Liver (tissue), 9 donors: ENCODE results near the gene LRGUK. TPM values are rescaled to one million over a fixed set of nuclear protein-coding genes. Genes with fewer than 3 reads are reported as not detected.

Experiments
- DNase-seq: peaks from one replicate; pipeline ENCODE4 v3.0.0-alpha.2; 2017; ENCODE audit warnings: low spot score
- H3K27ac ChIP-seq, 2 donors: one replicate each; pipeline ENCODE4 v1.7.0; 2013; ENCODE audit warnings: inconsistent platforms in 2 of 2, low read length in 2 of 2, control low read depth in 1 of 2, low read depth in 1 of 2, mild to moderate bottlenecking in 1 of 2
- H3K27me3 ChIP-seq, 4 donors: one replicate each; pipeline versions ENCODE4 v1.6.1 to v1.7.0; 2013; ENCODE audit warnings: low read length in 3 of 4, inconsistent platforms in 1 of 4, mild to moderate bottlenecking in 1 of 4, moderate library complexity in 1 of 4; ENCODE audit not compliant: control insufficient read depth in 4 of 4, insufficient read depth in 4 of 4
- H3K36me3 ChIP-seq, 4 donors: one replicate each; pipeline versions ENCODE4 v1.6.1 to v1.7.0; 2013; ENCODE audit warnings: low read length in 3 of 4, mild to moderate bottlenecking in 3 of 4, low read depth in 1 of 4, moderate library complexity in 1 of 4; ENCODE audit not compliant: control insufficient read depth in 4 of 4, insufficient read depth in 3 of 4
- H3K4me1 ChIP-seq, 4 donors: one replicate each; pipeline versions ENCODE4 v1.6.1 to v1.7.0; 2013; ENCODE audit warnings: low read length in 3 of 4, mild to moderate bottlenecking in 3 of 4, moderate library complexity in 1 of 4; ENCODE audit not compliant: control insufficient read depth in 4 of 4, insufficient read depth in 4 of 4
- H3K4me3 ChIP-seq, 3 donors: one replicate each; pipeline versions ENCODE4 v1.6.1 to v1.7.0; 2013; ENCODE audit warnings: low read length in 3 of 3, control low read depth in 1 of 3, low read depth in 1 of 3, mild to moderate bottlenecking in 1 of 3
- H3K9ac ChIP-seq, 2 donors: one replicate each; pipeline ENCODE4 v1.7.0; 2013; ENCODE audit warnings: low read length in 2 of 2, mild to moderate bottlenecking in 2 of 2, moderate library complexity in 2 of 2, control low read depth in 1 of 2, low read depth in 1 of 2
- H3K9me3 ChIP-seq, 4 donors: one replicate each; pipeline versions ENCODE4 v1.6.1 to v1.7.0; 2013; ENCODE audit warnings: low read length in 3 of 4; ENCODE audit not compliant: control insufficient read depth in 4 of 4
- FOXA1 ChIP-seq: IDR thresholded peaks from 2 replicates; pipeline ENCODE4 v1.6.1; 2016; ENCODE audit warnings: antibody characterized with exemption
- FOXA2 ChIP-seq: IDR thresholded peaks from 2 replicates; pipeline ENCODE4 v1.6.1; 2016; ENCODE audit warnings: antibody characterized with exemption
- GABPA ChIP-seq, 2 donors: IDR thresholded peaks in 1 of 2; conservative IDR thresholded peaks in 1 of 2; 2 replicates each; pipeline ENCODE4 v1.6.1; 2016; ENCODE audit warnings: antibody characterized with exemption in 2 of 2, mild to moderate bottlenecking in 1 of 2, moderate library complexity in 1 of 2
- HNF4A ChIP-seq, 2 donors: conservative IDR thresholded peaks; 2 replicates each; pipeline ENCODE4 v1.6.1; 2016; ENCODE audit warnings: antibody characterized with exemption in 2 of 2, mild to moderate bottlenecking in 2 of 2
- HNF4G ChIP-seq: IDR thresholded peaks from 2 replicates; pipeline ENCODE4 v1.6.1; 2016; ENCODE audit warnings: antibody characterized with exemption
- JUND ChIP-seq, 2 donors: IDR thresholded peaks; 2 replicates each; pipeline ENCODE4 v1.6.1; 2016; ENCODE audit warnings: antibody characterized with exemption in 2 of 2
- RAD21 ChIP-seq, 2 donors: IDR thresholded peaks; 2 replicates each; pipeline ENCODE4 v1.6.1; 2016; ENCODE audit warnings: antibody characterized with exemption in 2 of 2, mild to moderate bottlenecking in 2 of 2
- RXRA ChIP-seq, 2 donors: IDR thresholded peaks; 2 replicates each; pipeline ENCODE4 v1.6.1; 2017 to 2018; ENCODE audit warnings: antibody characterized with exemption in 2 of 2, mild to moderate bottlenecking in 1 of 2
- SP1 ChIP-seq: IDR thresholded peaks from 2 replicates; pipeline ENCODE4 v1.6.1; 2018; ENCODE audit warnings: antibody characterized with exemption, mild to moderate bottlenecking
- TAF1 ChIP-seq: conservative IDR thresholded peaks from 2 replicates; pipeline ENCODE4 v1.6.1; 2016; ENCODE audit warnings: antibody characterized with exemption, mild to moderate bottlenecking
- YY1 ChIP-seq: IDR thresholded peaks from 2 replicates; pipeline ENCODE4 v1.6.1; 2016; ENCODE audit warnings: antibody characterized with exemption, mild to moderate bottlenecking
- WGBS: extraction: QIAGEN DNeasy Blood & Tissue Kit; methylation state at CpG from one replicate; pipeline ENCODE4 v1.1.7; 2013; 5-methylcytosine and 5-hydroxymethylcytosine counted together
- polyA plus RNA-seq, 2 donors: library from polyadenylated mRNA; stranded (reverse) in 1 of 2; unstranded in 1 of 2; fragments of 200-250 nt in 1 of 2; fragments of >200 nt in 1 of 2; fragmentation: Nextera tagmentation in 1 of 2; extraction: Ambion mirVana in 1 of 2; gene quantifications; one replicate each; pipeline versions ENCODE4 v1.2.1 to v1.2.3, GENCODE V29; 2013 to 2015
- total RNA-seq, 2 donors: library from RNA; depleted of rRNA; stranded (reverse); fragments of >200 nt; gene quantifications; one replicate each; pipeline ENCODE4 v1.2.3, GENCODE V29; 2014
- TF ChIP-seq, protein P1 (sequence below): IDR thresholded peaks from 2 replicates; pipeline ENCODE4 v1.6.1; 2016; ENCODE audit warnings: antibody characterized with exemption
- TF ChIP-seq, protein P2 (sequence below): IDR thresholded peaks from 2 replicates; pipeline ENCODE4 v1.6.1; 2016; ENCODE audit warnings: antibody characterized with exemption, mild to moderate bottlenecking
- donor health status: healthy.
- donor health status: healthy.
- donor health status: healthy.
- donor health status: healthy.
- donor health status: healthy.

The LRGUK gene
- total and polyA plus RNA-seq, 4 donors, result 0.03 to 0.50 (median 0.12) TPM

DNA sequence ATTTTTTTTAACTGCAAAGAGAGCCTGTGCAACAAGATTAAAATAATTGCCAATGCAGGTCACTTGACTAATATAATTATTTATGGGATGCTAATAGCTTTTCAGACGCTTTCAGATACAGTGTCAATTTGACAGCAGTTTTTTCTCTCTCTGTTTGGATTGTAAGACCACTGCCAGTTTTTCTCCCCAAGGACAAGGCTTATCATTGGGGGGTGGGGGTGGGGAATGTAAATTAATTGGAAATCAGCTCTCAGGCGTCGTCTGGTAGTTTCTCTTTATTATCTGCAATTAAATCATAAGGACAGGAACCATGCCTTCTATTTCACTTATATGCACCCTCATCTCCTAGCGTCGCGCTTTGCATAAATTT lies 559 bp upstream of the LRGUK start (continued):
- TF ChIP-seq, protein P1, sequence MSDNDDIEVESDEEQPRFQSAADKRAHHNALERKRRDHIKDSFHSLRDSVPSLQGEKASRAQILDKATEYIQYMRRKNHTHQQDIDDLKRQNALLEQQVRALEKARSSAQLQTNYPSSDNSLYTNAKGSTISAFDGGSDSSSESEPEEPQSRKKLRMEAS, result no peak
- TF ChIP-seq RAD21 (IDR thresholded peaks at IDR 0.05) (no peak), FOXA1 (no peak), HNF4A (conservative IDR thresholded peaks at IDR 0.05) (no peak)

- Histone ChIP-seq H3K9me3 (no peaks in the 10 kb centered on the region), H3K27me3 (no peaks in the 10 kb centered on the region), H3K9ac (no peak overlapping the region), H3K4me1 (peaks cover 2 to 13% (median 12%) of the 10 kb centered on the region in 4 donors), H3K4me3 (no peak overlapping the region), H3K36me3 (no peaks in the 10 kb centered on the region), H3K27ac (no peak overlapping the region)
- WGBS, result 81% methylated on average over 5 of the region's 5 CpGs
- TF ChIP-seq TAF1 (no peak), HNF4A (conservative IDR thresholded peaks at IDR 0.05) (no peak), FOXA2 (no peak), HNF4G (no peak), SP1 (no peak), YY1 (no peak)
- no peak for DNase-seq
Observed at GRCh38 chr7:134128829-134129228, 1.7 kb downstream of the LRGUK start.

DNA sequence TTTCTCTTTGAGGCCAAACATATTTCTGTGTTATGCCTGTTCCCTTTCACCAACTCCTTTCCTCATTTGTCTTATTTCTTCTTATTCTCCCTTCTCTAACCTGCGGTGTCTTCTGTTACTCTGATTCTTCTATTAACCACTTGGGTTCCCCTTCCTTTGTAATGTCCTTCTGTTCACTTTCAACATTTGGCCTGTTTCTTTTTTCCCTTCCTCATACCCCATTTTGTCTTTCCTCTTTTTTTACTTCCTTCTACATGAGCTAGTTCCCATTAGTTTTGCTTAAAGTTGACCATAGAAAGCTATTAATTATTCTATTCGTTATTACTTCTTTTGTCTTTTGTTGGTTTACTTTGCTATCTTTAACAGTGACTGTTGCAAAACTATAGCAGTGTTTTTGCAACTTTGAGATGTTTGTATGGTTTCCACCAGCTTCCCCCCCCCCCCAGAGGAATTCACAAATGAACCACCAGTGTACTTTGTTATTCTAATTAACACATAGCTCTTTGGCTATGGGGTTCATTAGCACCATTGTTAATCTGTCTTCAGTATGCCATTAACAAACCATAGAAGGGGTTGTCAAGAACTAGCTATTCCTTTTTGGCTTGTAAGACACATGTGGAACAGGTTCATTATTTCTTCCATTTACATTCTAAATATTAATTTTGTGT lies 2.9 kb downstream of the LRGUK start:
- no peak for DNase-seq
- Histone ChIP-seq H3K4me1 (peaks cover 2 to 13% (median 12%) of the 10 kb centered on the region in 4 donors), H3K4me3 (no peak overlapping the region), H3K9me3 (no peaks in the 10 kb centered on the region), H3K36me3 (no peaks in the 10 kb centered on the region), H3K9ac (no peak overlapping the region), H3K27me3 (no peaks in the 10 kb centered on the region), H3K27ac (no peak overlapping the region)
- WGBS, result 51% methylated on average over 2 of the region's 2 CpGs
- TF ChIP-seq SP1, result no peak
- no peak for TF ChIP-seq JUND (IDR thresholded peaks at IDR 0.05)
- TF ChIP-seq HNF4G, result no peak
- no peak for TF ChIP-seq YY1
- TF ChIP-seq FOXA2, result no peak
- TF ChIP-seq, protein P2, sequence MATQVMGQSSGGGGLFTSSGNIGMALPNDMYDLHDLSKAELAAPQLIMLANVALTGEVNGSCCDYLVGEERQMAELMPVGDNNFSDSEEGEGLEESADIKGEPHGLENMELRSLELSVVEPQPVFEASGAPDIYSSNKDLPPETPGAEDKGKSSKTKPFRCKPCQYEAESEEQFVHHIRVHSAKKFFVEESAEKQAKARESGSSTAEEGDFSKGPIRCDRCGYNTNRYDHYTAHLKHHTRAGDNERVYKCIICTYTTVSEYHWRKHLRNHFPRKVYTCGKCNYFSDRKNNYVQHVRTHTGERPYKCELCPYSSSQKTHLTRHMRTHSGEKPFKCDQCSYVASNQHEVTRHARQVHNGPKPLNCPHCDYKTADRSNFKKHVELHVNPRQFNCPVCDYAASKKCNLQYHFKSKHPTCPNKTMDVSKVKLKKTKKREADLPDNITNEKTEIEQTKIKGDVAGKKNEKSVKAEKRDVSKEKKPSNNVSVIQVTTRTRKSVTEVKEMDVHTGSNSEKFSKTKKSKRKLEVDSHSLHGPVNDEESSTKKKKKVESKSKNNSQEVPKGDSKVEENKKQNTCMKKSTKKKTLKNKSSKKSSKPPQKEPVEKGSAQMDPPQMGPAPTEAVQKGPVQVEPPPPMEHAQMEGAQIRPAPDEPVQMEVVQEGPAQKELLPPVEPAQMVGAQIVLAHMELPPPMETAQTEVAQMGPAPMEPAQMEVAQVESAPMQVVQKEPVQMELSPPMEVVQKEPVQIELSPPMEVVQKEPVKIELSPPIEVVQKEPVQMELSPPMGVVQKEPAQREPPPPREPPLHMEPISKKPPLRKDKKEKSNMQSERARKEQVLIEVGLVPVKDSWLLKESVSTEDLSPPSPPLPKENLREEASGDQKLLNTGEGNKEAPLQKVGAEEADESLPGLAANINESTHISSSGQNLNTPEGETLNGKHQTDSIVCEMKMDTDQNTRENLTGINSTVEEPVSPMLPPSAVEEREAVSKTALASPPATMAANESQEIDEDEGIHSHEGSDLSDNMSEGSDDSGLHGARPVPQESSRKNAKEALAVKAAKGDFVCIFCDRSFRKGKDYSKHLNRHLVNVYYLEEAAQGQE, result no peak
- TF ChIP-seq, protein P1, result no peak
- TF ChIP-seq GABPA (IDR thresholded peaks at IDR 0.05 in 1 of 2, conservative IDR thresholded peaks at IDR 0.05 in 1 of 2), result no peak
- TF ChIP-seq RXRA (IDR thresholded peaks at IDR 0.05), result no peak
- no peak for TF ChIP-seq HNF4A (conservative IDR thresholded peaks at IDR 0.05)
